Vagina (tissue), 2 donors: ENCODE results near the gene GAB2. TPM values are rescaled to one million over a fixed set of nuclear protein-coding genes. Genes with fewer than 3 reads are reported as not detected.
A peak's percentile ranks its signal among the peaks of the same experiment; 100 is the strongest.

Experiments
- DNase-seq, 2 donors: peaks; one replicate each; pipeline ENCODE4 v3.0.0-alpha.2; 2017; ENCODE audit errors: extremely low spot score in 2 of 2
- H3K27ac ChIP-seq: fragments of 200-600 bp; sonication (generic); one replicate; pipeline ENCODE4 v1.5.1; 2019
- H3K27me3 ChIP-seq: fragments of 200-600 bp; sonication (generic); one replicate; pipeline ENCODE4 v1.5.1; 2019
- H3K36me3 ChIP-seq, 2 donors: fragments of 200-600 bp; sonication (generic); one replicate each; pipeline ENCODE4 v1.5.1; 2017 to 2019
- H3K4me1 ChIP-seq: fragments of 200-600 bp; sonication (generic); one replicate; pipeline ENCODE4 v1.5.1; 2019
- H3K4me3 ChIP-seq, 2 donors: fragments of 200-600 bp; sonication (generic); 1 replicate in 1 of 2; 2 replicates in 1 of 2; pipeline ENCODE4 v1.5.1; 2016 to 2019
- H3K9me3 ChIP-seq: fragments of 200-600 bp; sonication (generic); one replicate; pipeline ENCODE4 v1.5.1; 2019
- CTCF ChIP-seq, 3 experiments: fragments of 450-650 bp in 2 of 3; fragments of 200-600 bp in 1 of 3; sonication (generic) in 1 of 3; IDR thresholded peaks; one replicate each; pipeline ENCODE4 v1.5.1; 2017 to 2019; ENCODE audit warnings: antibody characterized with exemption in 3 of 3, mild to moderate bottlenecking in 2 of 3, moderate library complexity in 2 of 3
- POLR2A ChIP-seq, 2 donors: fragments of 450-650 bp; IDR thresholded peaks; one replicate each; pipeline ENCODE4 v1.6.1; 2017; ENCODE audit warnings: antibody characterized with exemption in 2 of 2, mild to moderate bottlenecking in 2 of 2, moderate library complexity in 2 of 2
- POLR2AphosphoS5 ChIP-seq, 2 donors: sonication (generic); formaldehyde crosslinking; IDR thresholded peaks; one replicate each; pipeline ENCODE4 v1.9.0; 2017; ENCODE audit warnings: antibody characterized with exemption in 2 of 2, mild to moderate bottlenecking in 2 of 2, low read depth in 1 of 2; ENCODE audit not compliant: insufficient read depth in 1 of 2
- intact Hi-C: fragments of 100-400 bp; cut with DNase I; formaldehyde crosslinking; loops from one replicate; pipeline ENCODE4 v1.15.1; 2023
- total RNA-seq: library from RNA; depleted of rRNA; stranded (reverse); fragments of >200 nt; gene quantifications from one replicate; pipeline ENCODE4 v1.2.3, GENCODE V29; 2016

The GAB2 gene
- total RNA-seq, 1 donor from 2014 or later, result 24.6 TPM

GRCh38 chr11:78350646-78351165 lies 66.9 kb downstream of the GAB2 start:
- Histone ChIP-seq H3K36me3 (no peaks in the 10 kb centered on the region), H3K9me3 (no peaks in the 10 kb centered on the region), H3K4me3 (peak overlapping the region in 1 of 2 donors; percentile 11), H3K27me3 (no peaks in the 10 kb centered on the region), H3K4me1 (peaks cover 77% of the 10 kb centered on the region), H3K27ac (peak overlapping the region; percentile 68)
- no peak for DNase-seq
- intact Hi-C loops, result no loop called here
- TF ChIP-seq CTCF (IDR thresholded peaks at IDR 0.05) (no peak), POLR2A (IDR thresholded peaks at IDR 0.05) (no peak), POLR2AphosphoS5 (IDR thresholded peaks at IDR 0.05; ENCODE audit: insufficient read depth in 1 of 2, low read depth in 1 of 2) (no peak)

GRCh38 chr11:78350091-78350645 lies 67.5 kb downstream of the GAB2 start:
- Histone ChIP-seq H3K9me3 (no peaks in the 10 kb centered on the region), H3K36me3 (no peaks in the 10 kb centered on the region), H3K27ac (peak overlapping the region; percentile 68), H3K27me3 (no peaks in the 10 kb centered on the region), H3K4me1 (peaks cover 80% of the 10 kb centered on the region), H3K4me3 (peak overlapping the region in 1 of 2 donors; percentile 5)
- TF ChIP-seq POLR2AphosphoS5 (IDR thresholded peaks at IDR 0.05; ENCODE audit: insufficient read depth in 1 of 2, low read depth in 1 of 2) (no peak), POLR2A (IDR thresholded peaks at IDR 0.05) (no peak)
- intact Hi-C loops, result no loop called here
- no peak for DNase-seq

DNA sequence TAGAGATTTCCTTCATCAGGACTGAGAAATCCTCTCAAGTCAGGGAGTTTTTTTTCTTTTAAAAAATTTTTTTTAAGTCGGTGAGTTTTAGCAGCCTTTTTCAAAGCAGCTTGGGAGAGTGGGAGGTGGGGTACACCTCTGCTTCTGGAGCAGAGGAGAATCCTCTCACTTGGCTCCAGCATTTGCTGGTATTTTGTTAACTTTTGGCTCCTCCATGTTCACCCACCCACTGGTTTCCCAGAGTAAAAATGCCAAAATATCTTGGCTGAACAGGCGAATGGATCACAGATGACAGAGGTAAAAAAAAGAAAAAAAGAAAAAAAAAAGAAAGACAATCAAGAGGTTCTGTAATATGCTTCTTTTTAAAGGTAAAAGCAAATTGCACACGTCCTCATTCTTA lies 68.0 kb downstream of the GAB2 start:
- H3K27ac ChIP-seq, result peak overlapping the region; percentile 68
- H3K4me3 ChIP-seq, result no peak overlapping the region
- H3K36me3 ChIP-seq, result no peaks in the 10 kb centered on the region
- TF ChIP-seq CTCF (IDR thresholded peaks at IDR 0.05), result no peak
- TF ChIP-seq POLR2AphosphoS5 (IDR thresholded peaks at IDR 0.05; ENCODE audit: insufficient read depth in 1 of 2, low read depth in 1 of 2), result no peak
- no peak for DNase-seq
- intact Hi-C loops, result no loop called here
- H3K27me3 ChIP-seq, result no peaks in the 10 kb centered on the region
- peaks cover 79% of the 10 kb centered on the region for H3K4me1 ChIP-seq
- no peaks in the 10 kb centered on the region for H3K9me3 ChIP-seq

DNA sequence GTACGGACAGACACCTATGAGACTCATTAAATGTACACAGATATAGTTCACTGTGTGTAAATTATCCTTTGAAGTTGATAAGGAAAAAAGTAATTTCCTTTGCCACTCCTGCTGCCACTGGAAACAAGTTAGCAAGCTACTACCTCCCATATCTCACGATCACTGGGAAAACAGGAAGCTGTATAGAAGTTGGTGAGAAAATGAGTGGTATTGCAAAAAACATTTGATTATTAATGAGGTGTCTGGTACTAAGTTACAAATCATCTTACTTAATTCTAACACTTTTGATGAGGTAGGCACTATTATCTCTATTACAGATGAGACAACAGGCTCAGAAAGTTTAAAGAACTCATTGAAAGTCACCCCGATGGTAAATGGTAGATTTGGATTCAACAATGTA lies 68.5 kb downstream of the GAB2 start:
- DNase-seq, result no peak
- H3K4me1 ChIP-seq, result peaks cover 75% of the 10 kb centered on the region
- no peaks in the 10 kb centered on the region for H3K27me3 ChIP-seq
- H3K4me3 ChIP-seq, result no peak overlapping the region
- TF ChIP-seq POLR2A (IDR thresholded peaks at IDR 0.05), result no peak
- no peak for TF ChIP-seq POLR2AphosphoS5 (IDR thresholded peaks at IDR 0.05; ENCODE audit: insufficient read depth in 1 of 2, low read depth in 1 of 2)
- no peak for TF ChIP-seq CTCF (IDR thresholded peaks at IDR 0.05)
- H3K27ac ChIP-seq, result peak overlapping the region; percentile 68
- H3K9me3 ChIP-seq, result no peaks in the 10 kb centered on the region
- intact Hi-C loops, result no loop called here
- no peaks in the 10 kb centered on the region for H3K36me3 ChIP-seq

GRCh38 chr11:78347956-78348355 lies 69.7 kb downstream of the GAB2 start:
- TF ChIP-seq CTCF (IDR thresholded peaks at IDR 0.05) (no peak), POLR2AphosphoS5 (IDR thresholded peaks at IDR 0.05; ENCODE audit: insufficient read depth in 1 of 2, low read depth in 1 of 2) (no peak), POLR2A (IDR thresholded peaks at IDR 0.05) (no peak)
- intact Hi-C loops, result no loop called here
- no peaks in the 10 kb centered on the region for H3K27me3 ChIP-seq
- DNase-seq, result no peak
- no peaks in the 10 kb centered on the region for H3K36me3 ChIP-seq
- H3K4me3 ChIP-seq, result no peak overlapping the region
- peaks cover 79% of the 10 kb centered on the region for H3K4me1 ChIP-seq
- H3K27ac ChIP-seq, result no peak overlapping the region
- no peaks in the 10 kb centered on the region for H3K9me3 ChIP-seq
